Gastrocnemius medialis (tissue), 4 donors: ENCODE measurements around the gene CCT6A.

Source experiments
- POLR2A ChIP-seq, 2 donors: fragments of 450-650 bp; IDR thresholded peaks; one replicate each; pipeline ENCODE4 v1.6.1; 2017; ENCODE audit warnings: antibody characterized with exemption in 2 of 2, mild to moderate bottlenecking in 2 of 2, moderate library complexity in 2 of 2
- TF ChIP-seq, protein P1 (sequence below), 5 experiments: fragments of 450-650 bp in 3 of 5; fragments of 200-600 bp in 2 of 5; sonication (generic) in 2 of 5; IDR thresholded peaks in 4 of 5; conservative IDR thresholded peaks in 1 of 5; 1 replicate in 4 of 5; 2 replicates in 1 of 5; pipeline ENCODE4 v1.5.1; 2016 to 2019; ENCODE audit warnings: antibody characterized with exemption in 5 of 5, mild to moderate bottlenecking in 3 of 5, moderate library complexity in 3 of 5

- TF ChIP-seq, protein P1, sequence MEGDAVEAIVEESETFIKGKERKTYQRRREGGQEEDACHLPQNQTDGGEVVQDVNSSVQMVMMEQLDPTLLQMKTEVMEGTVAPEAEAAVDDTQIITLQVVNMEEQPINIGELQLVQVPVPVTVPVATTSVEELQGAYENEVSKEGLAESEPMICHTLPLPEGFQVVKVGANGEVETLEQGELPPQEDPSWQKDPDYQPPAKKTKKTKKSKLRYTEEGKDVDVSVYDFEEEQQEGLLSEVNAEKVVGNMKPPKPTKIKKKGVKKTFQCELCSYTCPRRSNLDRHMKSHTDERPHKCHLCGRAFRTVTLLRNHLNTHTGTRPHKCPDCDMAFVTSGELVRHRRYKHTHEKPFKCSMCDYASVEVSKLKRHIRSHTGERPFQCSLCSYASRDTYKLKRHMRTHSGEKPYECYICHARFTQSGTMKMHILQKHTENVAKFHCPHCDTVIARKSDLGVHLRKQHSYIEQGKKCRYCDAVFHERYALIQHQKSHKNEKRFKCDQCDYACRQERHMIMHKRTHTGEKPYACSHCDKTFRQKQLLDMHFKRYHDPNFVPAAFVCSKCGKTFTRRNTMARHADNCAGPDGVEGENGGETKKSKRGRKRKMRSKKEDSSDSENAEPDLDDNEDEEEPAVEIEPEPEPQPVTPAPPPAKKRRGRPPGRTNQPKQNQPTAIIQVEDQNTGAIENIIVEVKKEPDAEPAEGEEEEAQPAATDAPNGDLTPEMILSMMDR (IDR thresholded peaks at IDR 0.05 in 4 of 5, conservative IDR thresholded peaks at IDR 0.05 in 1 of 5) = peak; percentile 86 to 90 (median 90)
- no peak for TF ChIP-seq POLR2A (IDR thresholded peaks at IDR 0.05)
Measured at GRCh38 chr7:56079450-56080185, 28.1 kb downstream of the CCT6A start.
